ENCODE measurements around the gene TSPAN4. TPM values are rescaled to one million over a fixed set of nuclear protein-coding genes. Genes with fewer than 3 reads are reported as not detected.

Gene TSPAN4

DNA sequence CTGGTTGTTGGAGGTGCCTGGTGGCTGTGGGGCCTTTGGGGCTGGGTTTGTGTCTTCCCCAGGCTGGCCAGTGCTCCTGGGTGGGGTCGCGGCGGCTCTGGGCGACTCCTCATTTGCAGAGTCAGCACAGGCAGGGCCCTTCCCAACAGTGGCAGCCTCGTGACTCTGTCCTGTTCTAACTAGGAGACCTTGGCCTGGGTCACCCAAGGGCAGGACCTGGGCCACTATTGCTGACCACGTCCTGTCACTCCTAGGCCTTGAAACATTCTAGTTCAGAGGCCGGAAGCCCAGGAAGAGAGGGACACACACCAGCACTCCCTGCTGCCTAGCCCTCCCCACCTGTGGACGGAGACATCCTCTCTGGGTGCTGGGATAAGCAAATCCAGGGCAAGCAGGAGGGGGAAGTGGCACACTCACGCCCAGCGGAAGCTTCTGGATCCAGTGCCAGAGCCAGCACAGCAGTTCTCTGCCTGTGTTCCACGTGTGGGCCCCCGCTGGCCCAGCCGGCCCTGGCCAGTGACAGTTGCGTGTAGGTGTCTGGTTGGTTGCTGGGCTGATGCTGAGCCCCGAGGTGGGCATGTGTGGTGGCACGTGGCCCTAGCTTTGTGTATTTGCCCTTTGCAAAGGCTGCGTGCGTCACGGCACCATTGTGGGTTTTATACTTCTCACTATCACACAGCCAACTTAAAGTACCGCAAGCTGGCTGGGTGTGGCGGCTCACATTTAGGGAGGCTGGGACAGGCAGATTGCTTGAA lies 72.3 kb downstream of the TSPAN4 start:
- H3K4ac ChIP-seq (ENCODE audit: low read depth, low read length): no peak overlapping the region
- no peak overlapping the region for H3K4me2 ChIP-seq (ENCODE audit: low read length)
- H3K36me3 ChIP-seq (ENCODE audit: control insufficient read depth, insufficient read depth, low read length): no peaks in the 10 kb centered on the region
- no peak overlapping the region for H4K5ac ChIP-seq (ENCODE audit: low read length)
- no peak overlapping the region for H2BK5ac ChIP-seq (ENCODE audit: low read length)
- no peak overlapping the region for H3K4me3 ChIP-seq (ENCODE audit: low read length)
- H3K18ac ChIP-seq (ENCODE audit: low read length): no peak overlapping the region
- H3K79me1 ChIP-seq (ENCODE audit: low read length): no peaks in the 10 kb centered on the region
- no peak overlapping the region for H3K23ac ChIP-seq (ENCODE audit: low read length)
- H3K27ac ChIP-seq (ENCODE audit: low read depth, low read length): no peak overlapping the region
- H2AK5ac ChIP-seq (ENCODE audit: low read length): no peak overlapping the region
- no peak overlapping the region for H2BK15ac ChIP-seq (replicated peaks; ENCODE audit: low read depth)
- H4K8ac ChIP-seq (ENCODE audit: low read depth, low read length): no peak overlapping the region
- peaks cover 2% of the 10 kb centered on the region for H3K4me1 ChIP-seq (ENCODE audit: control insufficient read depth, low read depth, low read length)
- no peak for DNase-seq
- peaks cover 6% of the 10 kb centered on the region for H3K79me2 ChIP-seq (ENCODE audit: control insufficient read depth, insufficient read depth, low read length)
- no CpG with 5 or more reads among the region's 21 CpGs for WGBS (ENCODE audit: extremely low coverage, insufficient coverage, low lambda C conversion rate)
- H3K56ac ChIP-seq (ENCODE audit: low read length): no peak overlapping the region
- no peaks in the 10 kb centered on the region for H3K27me3 ChIP-seq (ENCODE audit: insufficient read depth, low read length, poor library complexity)
- H2BK120ac ChIP-seq (ENCODE audit: low read depth, low read length): no peak overlapping the region
- H3K9ac ChIP-seq (ENCODE audit: low read length): no peak overlapping the region

Small RNAs within 50 kb of the gene (small RNA-seq; reads per million reads assigned to genes)
- gene SNORA52 (ENCODE audit: insufficient read depth): not detected

Data from mesendoderm (in vitro differentiated cells).